Neural crest cell (in vitro differentiated cells): Measurements from ENCODE around the gene LINC01488. TPM values are rescaled to one million over a fixed set of nuclear protein-coding genes. Genes with fewer than 3 reads are reported as not detected.

Experiments
- DNase-seq: peaks from one replicate; pipeline ENCODE4 v3.0.0; 2021; ENCODE audit warnings: low read depth, mixed read lengths, low spot score
- H3K27ac Mint-ChIP-seq: one replicate; pipeline ENCODE4 v1.8.0; 2021; ENCODE audit warnings: mild to moderate bottlenecking, mixed read lengths; ENCODE audit not compliant: unreplicated experiment
- H3K27me3 Mint-ChIP-seq: 2 replicates; pipeline ENCODE4 v1.8.0; 2021; ENCODE audit warnings: low read depth, mild to moderate bottlenecking, mixed read lengths
- H3K36me3 Mint-ChIP-seq: 2 replicates; pipeline ENCODE4 v1.8.0; 2021; ENCODE audit warnings: low read depth, mild to moderate bottlenecking, mixed read lengths
- H3K4me1 Mint-ChIP-seq: 2 replicates; pipeline ENCODE4 v1.8.0; 2021; ENCODE audit warnings: mixed read lengths
- H3K4me3 Mint-ChIP-seq: one replicate; pipeline ENCODE4 v1.8.0; 2021; ENCODE audit warnings: mild to moderate bottlenecking, mixed read lengths
- H3K9me3 Mint-ChIP-seq: 2 replicates; pipeline ENCODE4 v1.8.0; 2021; ENCODE audit warnings: mixed read lengths
- total RNA-seq: library from RNA; stranded (reverse); gene quantifications from 2 replicates; pipeline ENCODE4 v1.2.1, GENCODE V29; 2021
- TF ChIP-seq, protein P1 (sequence below): fragments of 200-600 bp; sonication (generic); conservative IDR thresholded peaks from 2 replicates; pipeline ENCODE4 v1.5.0; 2021; ENCODE audit warnings: antibody characterized with exemption, mild to moderate bottlenecking

Gene LINC01488
- total RNA-seq, 1 donor from 2014 or later, result not detected

DNA sequence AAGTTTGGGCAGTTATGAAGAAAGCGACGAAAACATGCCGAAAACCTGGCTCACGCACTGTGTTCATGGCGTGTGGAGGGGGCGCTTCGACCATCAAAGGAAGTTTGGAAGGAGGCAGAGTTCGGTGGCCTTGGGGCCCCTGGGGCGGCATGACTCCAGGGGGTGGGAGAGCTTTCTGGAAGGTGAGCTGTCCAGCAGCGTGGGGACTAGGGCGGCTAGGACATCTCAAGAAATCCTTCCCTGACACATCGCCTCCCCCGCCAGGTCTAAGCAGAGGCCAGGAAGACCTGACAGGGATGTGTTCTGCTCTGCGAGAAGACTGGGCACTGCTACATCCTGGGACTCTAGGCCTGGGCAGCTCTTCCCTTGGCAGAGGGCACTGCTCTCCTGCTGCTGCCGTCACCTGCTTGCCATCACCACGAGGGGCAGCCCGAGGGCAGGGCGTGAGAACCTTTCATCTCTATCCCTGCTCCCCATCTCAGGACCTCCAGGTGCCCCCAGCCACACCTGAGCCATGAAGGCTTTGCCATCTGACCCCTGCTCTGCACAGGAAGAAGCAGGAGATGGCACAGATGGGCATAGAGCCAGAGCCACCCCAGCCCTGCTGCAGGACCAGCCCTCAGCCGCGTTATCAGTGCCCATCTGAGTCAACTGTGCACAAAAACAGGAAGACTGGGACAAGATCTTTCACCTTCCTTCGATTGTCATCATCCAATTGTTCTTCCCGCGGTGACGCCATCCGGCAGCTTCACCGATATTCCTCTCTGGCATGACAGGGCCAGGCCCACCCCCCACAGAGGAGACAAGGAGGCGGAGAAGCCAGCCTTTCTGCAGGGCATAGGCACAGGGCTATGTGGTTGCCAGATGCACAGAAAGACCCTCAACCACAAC, 12.7 kb downstream of the LINC01488 start:
- TF ChIP-seq, protein P1, sequence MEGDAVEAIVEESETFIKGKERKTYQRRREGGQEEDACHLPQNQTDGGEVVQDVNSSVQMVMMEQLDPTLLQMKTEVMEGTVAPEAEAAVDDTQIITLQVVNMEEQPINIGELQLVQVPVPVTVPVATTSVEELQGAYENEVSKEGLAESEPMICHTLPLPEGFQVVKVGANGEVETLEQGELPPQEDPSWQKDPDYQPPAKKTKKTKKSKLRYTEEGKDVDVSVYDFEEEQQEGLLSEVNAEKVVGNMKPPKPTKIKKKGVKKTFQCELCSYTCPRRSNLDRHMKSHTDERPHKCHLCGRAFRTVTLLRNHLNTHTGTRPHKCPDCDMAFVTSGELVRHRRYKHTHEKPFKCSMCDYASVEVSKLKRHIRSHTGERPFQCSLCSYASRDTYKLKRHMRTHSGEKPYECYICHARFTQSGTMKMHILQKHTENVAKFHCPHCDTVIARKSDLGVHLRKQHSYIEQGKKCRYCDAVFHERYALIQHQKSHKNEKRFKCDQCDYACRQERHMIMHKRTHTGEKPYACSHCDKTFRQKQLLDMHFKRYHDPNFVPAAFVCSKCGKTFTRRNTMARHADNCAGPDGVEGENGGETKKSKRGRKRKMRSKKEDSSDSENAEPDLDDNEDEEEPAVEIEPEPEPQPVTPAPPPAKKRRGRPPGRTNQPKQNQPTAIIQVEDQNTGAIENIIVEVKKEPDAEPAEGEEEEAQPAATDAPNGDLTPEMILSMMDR, result no peak
- no peak for DNase-seq
- Mint-ChIP-seq H3K27ac (peak overlapping the region; percentile 53), H3K27me3 (no peaks in the 10 kb centered on the region), H3K4me3 (no peak overlapping the region), H3K36me3 (no peaks in the 10 kb centered on the region), H3K9me3 (no peaks in the 10 kb centered on the region), H3K4me1 (peaks cover 39% of the 10 kb centered on the region)

DNA sequence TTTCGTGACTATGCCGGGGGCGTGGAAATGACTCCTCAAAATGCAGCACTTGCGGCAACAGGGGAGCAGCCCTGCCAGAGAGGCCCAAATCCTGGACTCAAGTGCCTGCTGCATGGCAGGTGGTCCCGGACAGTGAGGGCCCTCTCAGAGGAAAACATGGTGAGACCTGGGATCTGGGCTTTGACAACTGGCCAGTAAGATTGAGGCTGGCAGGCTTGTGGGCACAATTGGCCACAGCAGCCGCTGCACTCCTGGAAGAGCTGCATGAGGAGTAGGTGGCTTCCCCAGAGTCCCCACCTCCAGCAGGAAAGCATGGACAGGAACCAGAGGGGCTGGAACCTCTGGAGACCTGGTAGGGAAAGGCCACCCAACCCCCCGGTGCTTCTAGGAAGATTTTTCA, 13.4 kb downstream of the LINC01488 start:
- TF ChIP-seq, protein P1, result no peak
- no peaks in the 10 kb centered on the region for H3K36me3 Mint-ChIP-seq
- H3K27me3 Mint-ChIP-seq, result no peaks in the 10 kb centered on the region
- H3K27ac Mint-ChIP-seq, result no peak overlapping the region
- no peak overlapping the region for H3K4me3 Mint-ChIP-seq
- no peak for DNase-seq
- H3K4me1 Mint-ChIP-seq, result peaks cover 43% of the 10 kb centered on the region
- no peaks in the 10 kb centered on the region for H3K9me3 Mint-ChIP-seq

DNA sequence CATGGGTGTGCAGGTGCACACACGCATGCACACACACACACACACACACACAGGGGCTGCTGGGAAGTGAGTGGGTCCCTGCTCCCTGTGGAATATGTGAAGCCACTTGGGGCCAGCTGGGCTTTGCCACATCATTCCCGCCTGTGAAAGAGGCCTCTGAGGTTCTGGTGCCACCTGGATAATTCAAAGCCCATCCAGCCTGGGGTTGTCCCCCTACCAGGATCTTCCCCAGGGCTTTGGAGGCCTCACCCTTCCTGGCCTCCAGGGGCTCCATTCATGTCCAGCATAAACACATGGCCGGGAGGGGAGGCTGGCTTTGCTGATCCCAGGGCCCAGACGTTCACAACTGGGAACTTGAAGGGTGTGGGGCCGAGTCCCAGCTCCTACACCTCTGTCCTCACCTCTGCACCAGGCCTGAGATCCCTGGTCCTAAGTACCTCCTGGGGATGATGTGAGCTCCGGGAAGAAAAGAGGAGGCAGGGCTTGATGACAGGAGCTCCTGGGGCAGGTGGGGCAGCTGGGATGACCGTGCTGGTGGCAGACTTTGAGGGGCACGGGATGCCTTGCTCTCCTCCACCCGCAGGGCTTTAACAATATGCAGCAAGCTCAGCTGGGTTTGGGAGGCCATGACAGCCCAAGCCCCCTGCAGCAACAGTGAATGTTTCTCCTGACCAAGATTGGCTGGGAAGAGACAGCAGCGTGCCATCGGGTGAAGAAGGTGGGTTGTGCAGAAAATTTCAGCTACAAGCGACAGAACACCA, 14.2 kb downstream of the LINC01488 start:
- no peaks in the 10 kb centered on the region for H3K27me3 Mint-ChIP-seq
- no peak for DNase-seq
- TF ChIP-seq, protein P1, result no peak
- H3K27ac Mint-ChIP-seq, result peak overlapping the region; percentile 64
- no peaks in the 10 kb centered on the region for H3K36me3 Mint-ChIP-seq
- H3K9me3 Mint-ChIP-seq, result no peaks in the 10 kb centered on the region
- H3K4me1 Mint-ChIP-seq, result peaks cover 44% of the 10 kb centered on the region
- no peak overlapping the region for H3K4me3 Mint-ChIP-seq

DNA sequence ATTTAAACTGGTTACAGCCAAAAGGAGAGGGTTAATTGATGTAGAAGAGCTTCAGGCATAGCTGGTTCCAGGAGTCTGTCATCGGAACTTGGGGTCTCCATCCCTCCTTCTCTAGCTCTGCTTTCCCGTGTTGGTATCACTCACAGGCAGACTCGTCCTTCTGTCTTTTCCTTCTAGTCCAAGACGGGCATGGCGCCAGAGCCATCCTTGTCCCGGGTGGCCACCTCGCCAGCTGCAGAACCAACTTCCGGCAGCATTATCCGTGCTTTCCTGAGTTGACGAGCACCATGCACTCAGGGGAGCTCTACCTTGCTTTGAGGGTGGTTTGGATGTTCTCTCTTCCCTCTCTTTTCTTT, 14.7 kb downstream of the LINC01488 start:
- Mint-ChIP-seq H3K36me3 (no peaks in the 10 kb centered on the region), H3K4me3 (no peak overlapping the region), H3K27ac (peak overlapping the region; percentile 87), H3K4me1 (peaks cover 44% of the 10 kb centered on the region), H3K9me3 (no peaks in the 10 kb centered on the region), H3K27me3 (no peaks in the 10 kb centered on the region)
- TF ChIP-seq, protein P1, result no peak
- DNase-seq, result no peak

DNA sequence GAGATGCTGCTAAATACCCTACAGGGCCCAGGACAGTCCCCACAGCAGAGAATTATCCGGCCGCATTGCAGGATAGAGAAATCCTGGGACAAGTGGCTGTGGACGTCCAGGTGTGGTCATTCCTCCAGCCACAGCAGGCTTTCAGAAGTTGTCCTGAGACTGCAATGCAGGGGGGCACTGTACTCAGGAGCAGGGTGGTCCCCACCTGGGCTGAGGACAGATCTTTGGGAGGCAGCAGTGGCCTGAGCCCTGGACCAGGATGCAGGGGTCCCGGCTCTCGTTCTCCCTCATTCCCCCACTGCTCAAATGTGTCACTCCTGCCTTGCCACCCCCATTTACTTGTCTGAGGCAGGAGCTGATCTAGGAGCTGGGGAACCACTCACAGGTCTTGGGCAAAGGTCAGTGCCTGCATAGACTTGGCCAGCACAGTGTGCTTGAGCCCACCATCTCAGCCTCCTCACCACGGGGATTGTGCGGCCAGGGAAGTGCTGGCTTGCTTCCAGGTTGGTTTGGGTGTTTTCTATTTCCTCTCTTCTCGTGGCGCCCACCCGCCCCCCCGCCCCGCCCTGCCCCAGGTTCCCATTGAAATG, 15.3 kb downstream of the LINC01488 start:
- peak overlapping the region; percentile 87 for H3K27ac Mint-ChIP-seq

More for the DNA sequence above, 15.3 kb downstream of the LINC01488 start:
- peaks cover 40% of the 10 kb centered on the region for H3K4me1 Mint-ChIP-seq
- no peaks in the 10 kb centered on the region for H3K36me3 Mint-ChIP-seq
- TF ChIP-seq, protein P1, result no peak
- DNase-seq, result no peak
- no peak overlapping the region for H3K4me3 Mint-ChIP-seq
- no peaks in the 10 kb centered on the region for H3K9me3 Mint-ChIP-seq
- no peaks in the 10 kb centered on the region for H3K27me3 Mint-ChIP-seq
